ENCODE results near the gene HSPG2.

DNA sequence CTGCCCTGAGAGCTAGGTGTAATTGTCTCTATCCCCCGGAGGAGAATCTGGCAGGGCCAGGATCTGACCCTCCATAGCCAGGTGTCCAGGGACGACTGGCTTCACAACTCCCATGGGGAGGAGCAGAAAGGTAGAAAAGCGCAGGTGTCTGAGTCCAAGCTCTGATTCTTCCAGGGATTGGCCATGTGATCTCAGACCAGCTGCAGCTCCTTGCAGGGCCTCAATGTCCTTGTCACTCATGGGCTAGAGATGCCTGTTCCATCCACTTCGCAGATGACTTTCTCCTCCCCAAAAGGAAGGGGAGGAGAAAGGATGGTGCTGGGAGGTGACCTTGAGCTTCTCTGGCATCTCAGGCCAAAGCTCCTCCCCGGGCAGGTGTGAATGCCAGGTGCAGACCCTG, 22.7 kb downstream of the HSPG2 start:
- TF ChIP-seq, protein P1, sequence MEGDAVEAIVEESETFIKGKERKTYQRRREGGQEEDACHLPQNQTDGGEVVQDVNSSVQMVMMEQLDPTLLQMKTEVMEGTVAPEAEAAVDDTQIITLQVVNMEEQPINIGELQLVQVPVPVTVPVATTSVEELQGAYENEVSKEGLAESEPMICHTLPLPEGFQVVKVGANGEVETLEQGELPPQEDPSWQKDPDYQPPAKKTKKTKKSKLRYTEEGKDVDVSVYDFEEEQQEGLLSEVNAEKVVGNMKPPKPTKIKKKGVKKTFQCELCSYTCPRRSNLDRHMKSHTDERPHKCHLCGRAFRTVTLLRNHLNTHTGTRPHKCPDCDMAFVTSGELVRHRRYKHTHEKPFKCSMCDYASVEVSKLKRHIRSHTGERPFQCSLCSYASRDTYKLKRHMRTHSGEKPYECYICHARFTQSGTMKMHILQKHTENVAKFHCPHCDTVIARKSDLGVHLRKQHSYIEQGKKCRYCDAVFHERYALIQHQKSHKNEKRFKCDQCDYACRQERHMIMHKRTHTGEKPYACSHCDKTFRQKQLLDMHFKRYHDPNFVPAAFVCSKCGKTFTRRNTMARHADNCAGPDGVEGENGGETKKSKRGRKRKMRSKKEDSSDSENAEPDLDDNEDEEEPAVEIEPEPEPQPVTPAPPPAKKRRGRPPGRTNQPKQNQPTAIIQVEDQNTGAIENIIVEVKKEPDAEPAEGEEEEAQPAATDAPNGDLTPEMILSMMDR (IDR thresholded peaks at IDR 0.05), result no peak
- TF ChIP-seq, protein P2, sequence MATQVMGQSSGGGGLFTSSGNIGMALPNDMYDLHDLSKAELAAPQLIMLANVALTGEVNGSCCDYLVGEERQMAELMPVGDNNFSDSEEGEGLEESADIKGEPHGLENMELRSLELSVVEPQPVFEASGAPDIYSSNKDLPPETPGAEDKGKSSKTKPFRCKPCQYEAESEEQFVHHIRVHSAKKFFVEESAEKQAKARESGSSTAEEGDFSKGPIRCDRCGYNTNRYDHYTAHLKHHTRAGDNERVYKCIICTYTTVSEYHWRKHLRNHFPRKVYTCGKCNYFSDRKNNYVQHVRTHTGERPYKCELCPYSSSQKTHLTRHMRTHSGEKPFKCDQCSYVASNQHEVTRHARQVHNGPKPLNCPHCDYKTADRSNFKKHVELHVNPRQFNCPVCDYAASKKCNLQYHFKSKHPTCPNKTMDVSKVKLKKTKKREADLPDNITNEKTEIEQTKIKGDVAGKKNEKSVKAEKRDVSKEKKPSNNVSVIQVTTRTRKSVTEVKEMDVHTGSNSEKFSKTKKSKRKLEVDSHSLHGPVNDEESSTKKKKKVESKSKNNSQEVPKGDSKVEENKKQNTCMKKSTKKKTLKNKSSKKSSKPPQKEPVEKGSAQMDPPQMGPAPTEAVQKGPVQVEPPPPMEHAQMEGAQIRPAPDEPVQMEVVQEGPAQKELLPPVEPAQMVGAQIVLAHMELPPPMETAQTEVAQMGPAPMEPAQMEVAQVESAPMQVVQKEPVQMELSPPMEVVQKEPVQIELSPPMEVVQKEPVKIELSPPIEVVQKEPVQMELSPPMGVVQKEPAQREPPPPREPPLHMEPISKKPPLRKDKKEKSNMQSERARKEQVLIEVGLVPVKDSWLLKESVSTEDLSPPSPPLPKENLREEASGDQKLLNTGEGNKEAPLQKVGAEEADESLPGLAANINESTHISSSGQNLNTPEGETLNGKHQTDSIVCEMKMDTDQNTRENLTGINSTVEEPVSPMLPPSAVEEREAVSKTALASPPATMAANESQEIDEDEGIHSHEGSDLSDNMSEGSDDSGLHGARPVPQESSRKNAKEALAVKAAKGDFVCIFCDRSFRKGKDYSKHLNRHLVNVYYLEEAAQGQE (IDR thresholded peaks at IDR 0.05; ENCODE audit: insufficient read depth in 1 of 2, low read depth in 2 of 2, low read length in 1 of 2), result no peak
- TF ChIP-seq POLR2AphosphoS5 (IDR thresholded peaks at IDR 0.05; ENCODE audit: low read depth, low read length), result no peak; the same call in none of the 2 replicates

Measured in Panc1 (cell line).